Mesothelial cell of epicardium (in vitro differentiated cells): ENCODE measurements around the gene IL12RB2. TPM values are rescaled to one million over a fixed set of nuclear protein-coding genes. Genes with fewer than 3 reads are reported as not detected.

Experiments used
- DNase-seq, 2 experiments: peaks; one replicate each; pipeline ENCODE4 v3.0.0; 2021; ENCODE audit warnings: low spot score in 2 of 2; ENCODE audit not compliant: unreplicated experiment in 2 of 2
- H3K27ac Mint-ChIP-seq: 2 replicates; pipeline ENCODE4 v1.8.0; 2021; ENCODE audit warnings: mixed read lengths
- H3K27me3 Mint-ChIP-seq: 2 replicates; pipeline ENCODE4 v1.8.0; 2021; ENCODE audit warnings: low read depth, mixed read lengths
- H3K36me3 Mint-ChIP-seq: 2 replicates; pipeline ENCODE4 v1.8.0; 2021; ENCODE audit warnings: mixed read lengths
- H3K4me1 Mint-ChIP-seq: 2 replicates; pipeline ENCODE4 v1.8.0; 2021; ENCODE audit warnings: mixed read lengths
- H3K4me3 Mint-ChIP-seq: 2 replicates; pipeline ENCODE4 v1.8.0; 2021; ENCODE audit warnings: mild to moderate bottlenecking, moderate library complexity, mixed read lengths
- H3K9me3 Mint-ChIP-seq: 2 replicates; pipeline ENCODE4 v1.8.0; 2021; ENCODE audit warnings: mixed read lengths
- CTCF ChIP-seq: fragments of 200-600 bp; sonication (generic); IDR thresholded peaks from one replicate; pipeline ENCODE4 v1.5.0; 2021; ENCODE audit warnings: antibody characterized with exemption; ENCODE audit not compliant: unreplicated experiment
- total RNA-seq: library from RNA; stranded (reverse); gene quantifications from 3 replicates; pipeline ENCODE4 v1.2.1, GENCODE V29; 2021

The IL12RB2 gene
- total RNA-seq, 1 donor from 2014 or later, result 0.34 TPM

DNA sequence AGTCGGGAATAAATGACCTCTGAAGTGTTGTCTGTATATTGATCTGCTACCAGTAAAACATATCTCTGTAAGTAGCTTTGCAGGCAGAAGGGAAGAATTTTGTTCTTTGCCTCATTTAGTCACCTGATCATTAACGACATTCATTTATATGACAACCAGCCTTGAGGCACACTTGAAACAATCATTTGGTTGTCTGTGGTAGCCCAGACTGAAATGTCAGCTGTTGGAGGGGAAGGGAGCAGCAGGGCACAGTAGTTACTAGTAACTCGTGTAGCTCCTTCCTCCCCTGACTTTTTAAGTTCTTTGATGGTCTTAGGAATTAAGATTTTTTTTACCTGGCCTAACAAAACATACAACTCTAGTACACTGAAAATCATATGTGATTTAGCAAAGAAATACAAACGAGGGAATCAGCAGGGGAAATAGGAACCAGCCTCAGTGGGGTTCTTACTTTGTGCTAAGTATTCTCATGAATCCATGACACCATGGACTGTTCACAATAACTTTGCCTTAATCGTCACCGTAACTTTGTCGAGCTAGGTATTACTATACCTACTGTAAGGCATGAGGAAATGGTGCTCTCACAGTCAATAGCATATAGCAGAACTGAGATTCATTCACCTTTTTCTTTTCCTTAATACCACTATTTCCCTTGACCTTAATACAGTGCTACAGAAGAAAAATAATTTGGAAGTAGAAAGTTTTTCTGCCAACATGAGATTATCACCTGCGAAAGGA lies 6.4 kb downstream of the IL12RB2 start:
- peaks cover 6% of the 10 kb centered on the region for H3K27me3 Mint-ChIP-seq
- no peak for DNase-seq
- no peak overlapping the region for H3K27ac Mint-ChIP-seq
- peaks cover 11% of the 10 kb centered on the region for H3K4me1 Mint-ChIP-seq
- TF ChIP-seq CTCF, result no peak
- no peaks in the 10 kb centered on the region for H3K36me3 Mint-ChIP-seq
- no peaks in the 10 kb centered on the region for H3K9me3 Mint-ChIP-seq
- H3K4me3 Mint-ChIP-seq, result no peak overlapping the region

GRCh38 chr1:67314696-67315095 lies 7.0 kb downstream of the IL12RB2 start:
- H3K36me3 Mint-ChIP-seq, result no peaks in the 10 kb centered on the region
- no peak overlapping the region for H3K4me3 Mint-ChIP-seq
- no peaks in the 10 kb centered on the region for H3K9me3 Mint-ChIP-seq
- H3K27ac Mint-ChIP-seq, result no peak overlapping the region
- peaks cover 3% of the 10 kb centered on the region for H3K27me3 Mint-ChIP-seq
- peaks cover 11% of the 10 kb centered on the region for H3K4me1 Mint-ChIP-seq
- TF ChIP-seq CTCF, result no peak
- DNase-seq, result no peak

DNA sequence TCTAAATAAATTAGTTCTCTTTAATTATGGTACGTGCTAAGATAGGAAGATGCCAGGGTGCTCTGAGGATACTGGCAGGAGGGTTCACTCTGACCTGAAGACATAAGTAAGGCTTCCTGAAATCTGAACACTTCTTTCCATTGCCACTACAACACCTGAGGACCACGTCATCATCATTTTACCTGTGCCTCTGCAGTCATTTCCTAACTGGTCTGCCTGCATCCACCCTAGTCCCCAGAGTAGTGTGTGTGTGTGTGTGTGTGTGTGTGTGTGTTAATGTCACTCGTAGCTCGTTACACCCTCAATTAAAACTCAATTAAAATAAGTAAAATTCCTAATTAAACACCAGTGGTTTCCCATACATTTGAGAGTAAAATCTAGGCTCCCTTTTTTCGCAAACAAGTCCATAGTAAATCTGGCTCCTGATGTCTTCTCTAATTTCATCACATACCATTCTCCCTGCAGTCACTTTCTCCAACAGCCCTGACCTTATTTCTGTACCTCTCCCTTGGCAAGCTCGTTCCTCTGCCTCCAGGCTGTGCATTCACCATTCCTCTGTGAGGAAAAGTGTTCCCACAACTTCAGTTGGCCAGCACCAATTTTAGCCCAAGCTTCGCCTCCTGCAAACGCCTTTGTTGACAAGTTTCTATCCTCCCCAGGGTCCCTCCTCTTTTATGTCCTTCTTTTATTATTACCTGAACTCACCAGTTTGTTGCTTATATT lies 8.7 kb downstream of the IL12RB2 start:
- TF ChIP-seq CTCF, result no peak
- Mint-ChIP-seq H3K27ac (no peak overlapping the region), H3K4me3 (no peak overlapping the region), H3K27me3 (no peaks in the 10 kb centered on the region), H3K9me3 (no peaks in the 10 kb centered on the region), H3K36me3 (no peaks in the 10 kb centered on the region), H3K4me1 (peaks cover 11% of the 10 kb centered on the region)
- no peak for DNase-seq

- H3K27me3 Mint-ChIP-seq, result no peaks in the 10 kb centered on the region
- H3K4me3 Mint-ChIP-seq, result no peak overlapping the region
- H3K4me1 Mint-ChIP-seq, result peaks cover 11% of the 10 kb centered on the region
- H3K9me3 Mint-ChIP-seq, result no peaks in the 10 kb centered on the region
- no peak overlapping the region for H3K27ac Mint-ChIP-seq
- TF ChIP-seq CTCF, result no peak
- H3K36me3 Mint-ChIP-seq, result no peaks in the 10 kb centered on the region
- DNase-seq, result no peak
Measured at GRCh38 chr1:67316918-67317317, 9.2 kb downstream of the IL12RB2 start.

DNA sequence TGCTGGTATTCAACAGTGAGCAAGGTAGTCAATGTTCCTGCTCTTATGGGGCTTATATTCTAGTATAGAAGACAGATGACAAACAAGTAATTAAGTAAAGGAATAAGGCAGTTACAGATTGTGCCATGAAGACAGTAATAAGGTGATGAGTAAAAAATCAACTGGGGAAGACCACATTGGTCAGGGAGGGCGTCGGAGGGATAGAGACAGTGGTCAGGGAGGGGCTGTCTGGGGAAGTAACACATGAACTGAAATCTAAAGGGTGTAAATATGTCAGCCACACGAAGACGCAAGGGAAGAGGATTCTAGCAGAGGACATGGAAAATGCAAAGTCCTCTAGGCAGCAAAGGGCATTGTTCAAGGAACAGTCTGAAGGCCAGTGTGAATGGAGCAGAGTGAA lies 10.1 kb downstream of the IL12RB2 start:
- no peak for DNase-seq
- Mint-ChIP-seq H3K27ac (no peak overlapping the region), H3K36me3 (no peaks in the 10 kb centered on the region), H3K4me1 (peaks cover 11% of the 10 kb centered on the region), H3K27me3 (no peaks in the 10 kb centered on the region), H3K9me3 (no peaks in the 10 kb centered on the region), H3K4me3 (no peak overlapping the region)
- no peak for TF ChIP-seq CTCF
